Esophagus squamous epithelium (tissue), 4 donors: ENCODE measurements around the gene PASD1.

Experiments
- POLR2A ChIP-seq, 4 donors: fragments of 450-650 bp; IDR thresholded peaks; one replicate each; pipeline ENCODE4 v1.6.1; 2017; ENCODE audit warnings: antibody characterized with exemption in 4 of 4, mild to moderate bottlenecking in 4 of 4, moderate library complexity in 3 of 4
- TF ChIP-seq, protein P1 (sequence below), 6 experiments: fragments of 450-650 bp in 4 of 6; fragments of 200-600 bp in 2 of 6; sonication (generic) in 2 of 6; IDR thresholded peaks; one replicate each; pipeline ENCODE4 v1.5.1; 2016 to 2019; ENCODE audit warnings: antibody characterized with exemption in 6 of 6, mild to moderate bottlenecking in 4 of 6, moderate library complexity in 4 of 6

DNA sequence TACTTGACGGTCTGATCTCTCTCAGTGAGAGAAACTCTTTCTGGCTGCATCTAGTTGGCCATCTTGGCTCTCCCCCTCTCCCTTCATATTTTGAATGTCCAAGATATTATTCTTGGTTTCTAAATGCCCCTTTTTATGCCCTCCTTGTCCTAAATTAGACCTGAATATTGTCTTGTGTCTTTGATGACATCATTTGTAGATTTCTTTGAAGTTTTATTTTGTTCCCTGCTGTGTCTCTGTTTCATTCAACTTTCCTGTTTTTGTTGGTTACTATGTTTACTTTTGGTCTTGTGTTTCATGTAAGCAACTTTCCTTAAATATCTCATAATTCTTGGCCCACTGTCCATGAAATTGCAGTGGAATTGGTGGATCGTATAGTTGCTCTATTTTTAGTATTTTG is 46.1 kb upstream of the PASD1 start:
- TF ChIP-seq, protein P1, sequence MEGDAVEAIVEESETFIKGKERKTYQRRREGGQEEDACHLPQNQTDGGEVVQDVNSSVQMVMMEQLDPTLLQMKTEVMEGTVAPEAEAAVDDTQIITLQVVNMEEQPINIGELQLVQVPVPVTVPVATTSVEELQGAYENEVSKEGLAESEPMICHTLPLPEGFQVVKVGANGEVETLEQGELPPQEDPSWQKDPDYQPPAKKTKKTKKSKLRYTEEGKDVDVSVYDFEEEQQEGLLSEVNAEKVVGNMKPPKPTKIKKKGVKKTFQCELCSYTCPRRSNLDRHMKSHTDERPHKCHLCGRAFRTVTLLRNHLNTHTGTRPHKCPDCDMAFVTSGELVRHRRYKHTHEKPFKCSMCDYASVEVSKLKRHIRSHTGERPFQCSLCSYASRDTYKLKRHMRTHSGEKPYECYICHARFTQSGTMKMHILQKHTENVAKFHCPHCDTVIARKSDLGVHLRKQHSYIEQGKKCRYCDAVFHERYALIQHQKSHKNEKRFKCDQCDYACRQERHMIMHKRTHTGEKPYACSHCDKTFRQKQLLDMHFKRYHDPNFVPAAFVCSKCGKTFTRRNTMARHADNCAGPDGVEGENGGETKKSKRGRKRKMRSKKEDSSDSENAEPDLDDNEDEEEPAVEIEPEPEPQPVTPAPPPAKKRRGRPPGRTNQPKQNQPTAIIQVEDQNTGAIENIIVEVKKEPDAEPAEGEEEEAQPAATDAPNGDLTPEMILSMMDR (IDR thresholded peaks at IDR 0.05), result no peak
- TF ChIP-seq POLR2A (IDR thresholded peaks at IDR 0.05), result no peak
